ENCODE measurements around the gene FGGY.

Gene FGGY

DNA sequence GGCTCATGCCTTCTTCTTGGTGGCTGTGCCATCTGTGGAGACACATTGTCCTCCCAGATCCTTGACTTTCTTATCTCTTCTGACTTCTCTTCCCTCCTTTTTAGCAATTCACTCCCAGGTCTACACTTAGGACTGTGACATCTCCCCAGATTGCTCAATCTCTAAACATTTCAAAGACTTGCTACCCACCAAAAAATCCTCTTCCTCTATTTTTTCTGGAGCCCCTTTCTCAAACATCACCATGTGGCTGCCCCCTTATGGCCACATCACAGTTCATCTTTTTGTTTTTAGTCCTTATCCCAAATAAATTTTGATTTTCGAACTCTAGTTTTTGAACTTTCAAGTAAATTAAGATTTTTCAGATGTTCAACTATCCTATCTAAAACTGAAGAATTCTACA is 369.2 kb downstream of the FGGY start:
- H3K9ac ChIP-seq (ENCODE audit: low read length) = no peak overlapping the region
- no peak overlapping the region for H3K4me3 ChIP-seq (ENCODE audit: low read length)
- no peaks in the 10 kb centered on the region for H3K4me1 ChIP-seq (ENCODE audit: control insufficient read depth, insufficient read depth, low read length)
- no peaks in the 10 kb centered on the region for H3K9me3 ChIP-seq (ENCODE audit: control insufficient read depth, low read length)
- no peaks in the 10 kb centered on the region for H3K36me3 ChIP-seq (ENCODE audit: control insufficient read depth, insufficient read depth, low read length)
- no peaks in the 10 kb centered on the region for H3K27me3 ChIP-seq (ENCODE audit: control insufficient read depth, insufficient read depth, low read length)

DNA sequence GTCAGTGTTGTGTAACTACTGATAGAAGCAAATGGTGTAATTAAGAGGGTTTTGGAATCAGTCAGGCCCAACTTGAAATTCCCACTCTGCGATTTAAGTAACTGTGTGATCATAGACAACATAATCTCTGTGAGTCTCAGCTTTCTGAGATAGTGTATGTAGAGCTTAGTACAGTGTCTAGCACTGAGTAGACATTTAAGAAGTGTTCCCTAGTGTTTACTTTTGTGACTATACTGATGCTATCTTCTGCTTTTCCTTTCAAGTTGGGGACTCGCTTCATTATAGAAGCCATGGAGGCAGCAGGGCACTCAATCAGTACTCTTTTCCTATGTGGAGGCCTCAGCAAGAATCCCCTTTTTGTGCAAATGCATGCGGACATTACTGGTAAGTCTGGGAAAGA is 370.1 kb downstream of the FGGY start:
- H3K36me3 ChIP-seq (ENCODE audit: control insufficient read depth, insufficient read depth, low read length) = no peaks in the 10 kb centered on the region
- no peaks in the 10 kb centered on the region for H3K27me3 ChIP-seq (ENCODE audit: control insufficient read depth, insufficient read depth, low read length)
- no peak overlapping the region for H3K9ac ChIP-seq (ENCODE audit: low read length)
- no peaks in the 10 kb centered on the region for H3K9me3 ChIP-seq (ENCODE audit: control insufficient read depth, low read length)
- no peak overlapping the region for H3K4me3 ChIP-seq (ENCODE audit: low read length)
- no peaks in the 10 kb centered on the region for H3K4me1 ChIP-seq (ENCODE audit: control insufficient read depth, insufficient read depth, low read length)

DNA sequence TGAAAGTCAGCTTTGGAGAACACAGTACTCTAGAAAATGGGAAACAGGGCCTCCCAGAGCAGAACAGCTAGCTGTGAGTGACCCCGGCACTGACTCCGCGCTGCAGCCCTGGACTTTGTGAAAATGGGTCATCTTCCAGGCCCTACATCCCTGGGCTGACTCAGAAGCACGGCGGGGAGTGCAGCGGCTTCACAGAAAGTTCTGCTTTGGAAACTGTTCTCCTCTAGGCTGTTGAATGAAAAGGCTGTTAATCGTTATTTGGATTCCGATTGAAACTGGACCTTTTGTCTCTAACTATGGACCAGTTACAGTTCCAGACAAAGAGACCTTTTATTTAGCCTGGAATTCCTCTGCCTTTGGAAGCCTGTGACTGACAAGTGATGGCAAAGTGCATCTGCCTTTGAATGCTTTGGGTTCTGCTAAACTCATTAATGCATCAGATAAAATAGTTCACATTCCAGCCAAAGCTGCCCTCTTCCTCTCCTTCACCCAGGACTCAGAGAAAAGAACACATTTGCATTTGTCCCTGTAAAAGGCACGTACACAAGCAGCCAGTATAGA is 372.9 kb downstream of the FGGY start:
- Histone ChIP-seq H3K9me3 (ENCODE audit: control insufficient read depth, low read length) (no peaks in the 10 kb centered on the region), H3K4me1 (ENCODE audit: control insufficient read depth, insufficient read depth, low read length) (peaks cover 12% of the 10 kb centered on the region), H3K9ac (ENCODE audit: low read length) (no peak overlapping the region), H3K4me3 (ENCODE audit: low read length) (no peak overlapping the region), H3K27me3 (ENCODE audit: control insufficient read depth, insufficient read depth, low read length) (no peaks in the 10 kb centered on the region), H3K36me3 (ENCODE audit: control insufficient read depth, insufficient read depth, low read length) (no peaks in the 10 kb centered on the region)

DNA sequence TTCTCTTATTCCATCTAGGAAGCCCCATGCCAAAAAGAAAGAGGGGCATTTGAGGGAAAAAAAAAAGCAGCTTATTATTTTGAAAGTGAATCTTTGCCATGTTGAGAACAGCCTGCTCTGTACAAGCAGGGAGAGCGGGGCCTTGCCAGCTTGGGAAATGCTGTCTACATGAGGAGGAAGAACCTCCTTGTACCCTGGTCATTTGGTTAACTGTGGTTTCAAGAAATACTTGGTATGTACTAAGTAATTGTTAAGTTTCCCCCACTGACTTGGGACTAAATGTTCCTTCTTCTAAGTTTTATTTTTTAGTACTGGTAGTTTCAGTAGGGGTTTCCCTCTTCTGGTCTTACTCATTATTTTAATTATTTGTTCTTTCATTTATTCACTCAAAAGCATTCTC is 373.8 kb downstream of the FGGY start:
- Histone ChIP-seq H3K9me3 (ENCODE audit: control insufficient read depth, low read length) (no peaks in the 10 kb centered on the region), H3K4me1 (ENCODE audit: control insufficient read depth, insufficient read depth, low read length) (peaks cover 14% of the 10 kb centered on the region), H3K27me3 (ENCODE audit: control insufficient read depth, insufficient read depth, low read length) (no peaks in the 10 kb centered on the region), H3K4me3 (ENCODE audit: low read length) (no peak overlapping the region), H3K9ac (ENCODE audit: low read length) (no peak overlapping the region), H3K36me3 (ENCODE audit: control insufficient read depth, insufficient read depth, low read length) (no peaks in the 10 kb centered on the region)

DNA sequence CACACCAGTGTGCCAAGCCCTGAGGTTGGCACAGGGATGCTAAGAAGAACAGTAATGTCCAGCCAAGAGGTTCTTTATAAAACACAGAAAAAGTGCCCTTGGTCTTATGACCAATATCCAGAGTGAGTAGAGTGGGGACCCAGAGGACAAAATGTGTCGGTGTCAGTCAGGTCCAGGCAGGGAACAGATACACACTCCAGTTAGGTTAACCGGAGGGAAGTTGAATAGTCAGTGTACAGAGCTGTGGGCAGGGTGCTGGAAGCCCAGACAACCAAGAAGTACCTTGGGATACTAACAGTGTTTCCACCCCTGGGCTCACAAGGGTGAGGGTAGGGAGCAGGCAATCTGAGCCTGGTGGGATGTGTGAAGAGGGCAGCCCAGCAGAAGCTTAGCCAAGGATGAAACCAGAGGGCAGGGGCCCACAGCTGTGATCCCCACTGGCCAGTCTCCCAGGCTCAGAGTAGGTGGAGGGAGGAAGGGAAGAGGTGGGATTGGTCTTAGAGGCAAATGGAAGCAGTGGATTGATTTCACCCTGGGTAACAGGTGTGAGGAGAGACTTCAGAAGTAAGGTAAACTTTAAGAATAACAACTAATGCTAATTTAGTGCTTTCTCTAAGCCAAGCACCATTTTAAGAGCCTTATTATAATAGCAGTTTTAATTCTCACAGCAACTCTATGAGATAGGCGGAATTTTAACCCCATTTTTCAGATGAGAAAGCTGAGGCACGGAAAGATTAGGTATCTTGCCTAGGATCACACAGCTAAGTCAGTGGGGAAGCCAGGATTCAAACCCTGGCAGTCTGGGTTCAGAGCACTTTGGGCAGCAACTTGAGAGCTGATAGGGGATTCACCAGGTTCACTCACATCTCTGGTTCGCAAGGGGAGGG is 374.4 kb downstream of the FGGY start:
- H3K27me3 ChIP-seq (ENCODE audit: control insufficient read depth, insufficient read depth, low read length) = no peaks in the 10 kb centered on the region
- peaks cover 14% of the 10 kb centered on the region for H3K4me1 ChIP-seq (ENCODE audit: control insufficient read depth, insufficient read depth, low read length)
- no peaks in the 10 kb centered on the region for H3K36me3 ChIP-seq (ENCODE audit: control insufficient read depth, insufficient read depth, low read length)
- H3K4me3 ChIP-seq (ENCODE audit: low read length) = no peak overlapping the region
- no peaks in the 10 kb centered on the region for H3K9me3 ChIP-seq (ENCODE audit: control insufficient read depth, low read length)
- H3K9ac ChIP-seq (ENCODE audit: low read length) = no peak overlapping the region

DNA sequence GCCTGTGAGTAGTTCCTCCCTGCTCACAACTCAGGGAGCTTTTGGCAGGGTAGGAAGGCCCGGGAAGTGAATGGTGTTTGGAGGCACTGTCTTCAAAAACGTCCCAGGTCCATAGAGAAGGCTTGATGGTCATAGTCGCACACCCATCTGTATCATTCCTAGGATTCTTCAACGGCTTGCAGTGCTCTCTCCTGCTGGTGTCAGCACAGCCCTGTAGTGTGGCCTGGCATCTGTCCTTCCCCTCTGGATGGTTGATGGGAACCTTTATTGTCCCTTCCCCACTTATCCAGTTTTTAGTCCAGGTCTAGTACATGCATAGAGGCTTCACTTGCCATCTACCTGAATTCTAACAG is 375.0 kb downstream of the FGGY start:
- H3K4me3 ChIP-seq (ENCODE audit: low read length) = no peak overlapping the region
- H3K9me3 ChIP-seq (ENCODE audit: control insufficient read depth, low read length) = no peaks in the 10 kb centered on the region
- H3K4me1 ChIP-seq (ENCODE audit: control insufficient read depth, insufficient read depth, low read length) = peaks cover 14% of the 10 kb centered on the region
- no peaks in the 10 kb centered on the region for H3K27me3 ChIP-seq (ENCODE audit: control insufficient read depth, insufficient read depth, low read length)
- no peak overlapping the region for H3K9ac ChIP-seq (ENCODE audit: low read length)
- no peaks in the 10 kb centered on the region for H3K36me3 ChIP-seq (ENCODE audit: control insufficient read depth, insufficient read depth, low read length)

DNA sequence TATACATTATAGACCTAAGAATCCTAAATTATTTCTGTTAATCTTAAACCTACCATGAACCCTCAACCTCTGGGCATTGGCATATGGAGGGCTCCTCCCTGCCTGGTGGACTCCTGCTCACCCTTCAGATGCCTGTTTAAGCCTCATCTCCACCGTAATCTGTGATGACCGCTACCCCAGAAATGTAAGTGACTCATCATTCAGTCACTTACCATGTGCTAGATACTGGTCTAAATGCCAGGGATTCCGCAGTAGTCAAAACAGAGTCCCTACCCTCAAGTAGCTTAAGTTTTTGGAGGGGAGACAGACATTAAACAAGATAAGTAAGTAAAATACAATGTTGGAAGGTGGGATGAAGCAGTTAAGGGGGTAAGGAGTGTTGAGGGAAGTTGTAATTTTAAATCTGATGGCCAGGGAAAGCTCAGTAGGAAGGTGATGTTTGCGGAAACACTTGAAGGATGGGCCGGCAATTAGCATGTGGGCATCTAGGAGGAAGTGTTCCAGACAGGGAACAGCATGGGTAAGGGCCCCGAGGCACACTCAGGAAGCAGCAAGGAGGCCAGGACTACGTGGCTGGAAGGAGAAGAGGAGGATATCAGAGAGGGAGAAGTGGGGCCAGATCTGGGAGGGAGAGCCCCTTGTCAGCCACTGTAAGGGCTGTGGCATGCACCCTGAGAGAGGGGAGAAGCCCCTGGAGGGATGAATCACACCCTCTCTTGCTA is 376.1 kb downstream of the FGGY start:
- Histone ChIP-seq H3K4me3 (ENCODE audit: low read length) (no peak overlapping the region), H3K27me3 (ENCODE audit: control insufficient read depth, insufficient read depth, low read length) (no peaks in the 10 kb centered on the region), H3K9ac (ENCODE audit: low read length) (no peak overlapping the region), H3K4me1 (ENCODE audit: control insufficient read depth, insufficient read depth, low read length) (peaks cover 14% of the 10 kb centered on the region), H3K36me3 (ENCODE audit: control insufficient read depth, insufficient read depth, low read length) (no peaks in the 10 kb centered on the region), H3K9me3 (ENCODE audit: control insufficient read depth, low read length) (no peaks in the 10 kb centered on the region)

DNA sequence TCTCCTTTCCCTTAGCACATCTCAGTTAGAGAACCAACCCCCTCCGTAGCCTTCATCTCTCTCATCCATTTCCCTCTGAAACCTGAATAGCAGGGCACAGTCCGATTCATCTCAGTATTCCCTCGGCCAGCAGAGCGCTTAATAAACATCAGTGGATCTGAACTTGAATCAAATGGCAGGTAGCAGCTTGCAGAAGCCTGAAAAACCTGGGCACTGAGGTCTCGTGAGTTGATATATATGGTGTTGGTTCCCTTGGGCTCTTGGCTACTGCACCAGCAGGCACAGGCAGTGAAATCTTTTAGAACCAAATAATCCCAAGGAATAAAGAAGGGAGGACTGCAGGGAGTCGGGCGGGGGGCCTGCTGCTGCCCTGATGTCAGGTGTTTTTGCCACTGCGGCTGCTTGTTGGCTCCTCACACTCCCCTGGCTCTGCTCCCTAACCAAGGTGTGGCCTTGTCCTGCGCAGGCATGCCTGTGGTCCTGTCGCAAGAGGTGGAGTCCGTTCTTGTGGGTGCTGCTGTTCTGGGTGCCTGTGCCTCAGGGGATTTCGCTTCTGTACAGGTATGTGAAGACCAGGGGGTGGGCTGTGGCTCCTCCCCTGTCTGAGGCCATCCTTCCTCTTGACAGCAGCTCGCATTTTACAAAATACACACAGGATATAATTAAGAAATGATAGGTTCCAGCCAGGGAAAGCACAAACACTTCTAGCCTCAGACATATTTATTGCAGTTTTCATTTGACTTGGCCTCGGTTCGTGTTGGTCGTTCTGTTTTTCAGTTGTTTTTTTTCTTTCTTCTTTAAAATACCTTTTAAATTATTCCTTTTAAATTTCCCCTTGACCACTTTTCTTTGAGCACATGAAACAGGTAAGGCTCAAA is 376.9 kb downstream of the FGGY start:
- Histone ChIP-seq H3K9ac (ENCODE audit: low read length) (no peak overlapping the region), H3K36me3 (ENCODE audit: control insufficient read depth, insufficient read depth, low read length) (no peaks in the 10 kb centered on the region), H3K27me3 (ENCODE audit: control insufficient read depth, insufficient read depth, low read length) (no peaks in the 10 kb centered on the region), H3K4me3 (ENCODE audit: low read length) (no peak overlapping the region), H3K9me3 (ENCODE audit: control insufficient read depth, low read length) (no peaks in the 10 kb centered on the region), H3K4me1 (ENCODE audit: control insufficient read depth, insufficient read depth, low read length) (peaks cover 14% of the 10 kb centered on the region)

DNA sequence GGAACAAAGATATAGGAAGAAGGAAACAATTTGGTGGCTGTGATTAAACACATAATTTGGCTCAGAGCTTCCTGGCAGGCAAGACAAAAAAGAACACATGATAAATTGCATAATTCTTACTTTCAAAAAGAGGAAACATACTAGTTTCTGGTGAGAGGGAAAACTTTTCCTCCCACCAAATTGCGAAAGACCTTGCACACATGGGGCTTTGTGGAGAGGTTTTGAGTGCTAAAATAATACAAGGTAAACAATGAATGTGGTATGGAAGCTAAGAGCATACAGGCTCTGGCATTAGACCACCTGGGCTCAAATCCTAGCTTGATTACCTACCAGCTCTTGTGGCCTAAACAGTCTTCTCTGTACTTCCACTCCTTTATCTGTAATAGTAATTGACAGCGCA is 377.7 kb downstream of the FGGY start:
- Histone ChIP-seq H3K4me1 (ENCODE audit: control insufficient read depth, insufficient read depth, low read length) (peaks cover 14% of the 10 kb centered on the region), H3K27me3 (ENCODE audit: control insufficient read depth, insufficient read depth, low read length) (no peaks in the 10 kb centered on the region), H3K36me3 (ENCODE audit: control insufficient read depth, insufficient read depth, low read length) (no peaks in the 10 kb centered on the region), H3K9me3 (ENCODE audit: control insufficient read depth, low read length) (no peaks in the 10 kb centered on the region), H3K9ac (ENCODE audit: low read length) (no peak overlapping the region), H3K4me3 (ENCODE audit: low read length) (no peak overlapping the region)

DNA sequence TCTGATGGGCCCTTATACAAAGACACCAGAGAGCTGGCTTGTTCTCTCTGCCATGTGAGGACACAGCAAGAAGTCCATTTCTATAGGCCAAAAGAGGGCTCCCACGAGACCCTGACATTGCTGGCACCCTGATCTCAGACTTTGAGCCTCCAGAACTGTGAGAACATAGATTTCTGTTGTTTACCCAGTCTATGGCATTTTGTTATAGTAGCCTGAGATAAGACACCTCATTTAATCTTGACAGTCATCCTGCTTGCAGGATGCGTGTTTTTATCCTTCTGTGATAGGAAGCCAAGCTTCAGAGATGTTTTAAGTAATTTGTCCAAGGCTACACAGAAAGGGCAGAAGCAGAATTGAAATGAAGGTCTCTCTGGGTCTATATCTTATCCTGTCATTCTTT is 379.0 kb downstream of the FGGY start:
- H3K27me3 ChIP-seq (ENCODE audit: control insufficient read depth, insufficient read depth, low read length) = no peaks in the 10 kb centered on the region
- H3K4me1 ChIP-seq (ENCODE audit: control insufficient read depth, insufficient read depth, low read length) = peaks cover 14% of the 10 kb centered on the region
- H3K4me3 ChIP-seq (ENCODE audit: low read length) = no peak overlapping the region
- no peak overlapping the region for H3K9ac ChIP-seq (ENCODE audit: low read length)
- H3K36me3 ChIP-seq (ENCODE audit: control insufficient read depth, insufficient read depth, low read length) = no peaks in the 10 kb centered on the region
- no peaks in the 10 kb centered on the region for H3K9me3 ChIP-seq (ENCODE audit: control insufficient read depth, low read length)

DNA sequence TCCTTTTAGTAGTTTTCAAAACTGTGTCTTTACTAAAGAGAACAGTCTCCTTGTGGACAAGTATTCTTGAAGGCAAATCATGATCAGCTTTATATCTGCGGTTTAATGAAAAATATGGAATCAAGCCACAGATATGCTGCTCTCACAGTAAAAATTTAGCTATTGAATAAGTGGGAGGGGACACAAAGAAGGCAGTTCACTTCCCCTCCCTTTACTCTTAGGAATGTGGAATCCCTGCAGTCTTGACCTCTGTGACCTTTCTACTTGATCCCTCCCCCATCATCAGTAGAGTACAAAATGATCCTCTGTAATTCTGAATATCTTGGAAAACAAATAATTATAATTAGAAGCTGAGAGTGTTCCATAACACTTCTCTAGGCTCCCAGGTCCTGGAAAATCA is 381.1 kb downstream of the FGGY start:
- H3K9ac ChIP-seq (ENCODE audit: low read length) = no peak overlapping the region

More for the DNA sequence above, 381.1 kb downstream of the FGGY start:
- Histone ChIP-seq H3K4me3 (ENCODE audit: low read length) (no peak overlapping the region), H3K27me3 (ENCODE audit: control insufficient read depth, insufficient read depth, low read length) (no peaks in the 10 kb centered on the region), H3K4me1 (ENCODE audit: control insufficient read depth, insufficient read depth, low read length) (peaks cover 14% of the 10 kb centered on the region), H3K9me3 (ENCODE audit: control insufficient read depth, low read length) (no peaks in the 10 kb centered on the region), H3K36me3 (ENCODE audit: control insufficient read depth, insufficient read depth, low read length) (no peaks in the 10 kb centered on the region)

All from mucosa of stomach (tissue), 1 donor.